NCI-H2196 (cell line): ENCODE results near the gene AKR1A1.
"Not testable (repeated sequence)": the region's sequence is repeated elsewhere in the genome, so short reads cannot be mapped to it uniquely, and the experiment has no call there.

Source experiments
- DNase-seq: peaks from one replicate; lab custom pipeline; 2025; ENCODE audit not compliant: unreplicated experiment; lab: John Stamatoyannopoulos, UW

Gene AKR1A1

GRCh38 chr1:45523516-45523915 is 27.1 kb upstream of the AKR1A1 start:
- DNase-seq, result not testable (repeated sequence)

GRCh38 chr1:45523975-45524374 is 26.7 kb upstream of the AKR1A1 start:
- not testable (repeated sequence) for DNase-seq

- DNase-seq, result no peak
Measured at GRCh38 chr1:45526135-45526644, 24.4 kb upstream of the AKR1A1 start.

- DNase-seq, result no peak
Measured at GRCh38 chr1:45530632-45531135, 19.9 kb upstream of the AKR1A1 start.

GRCh38 chr1:45531873-45532272 is 18.8 kb upstream of the AKR1A1 start:
- DNase-seq, result no peak

- DNase-seq, result no peak
Measured at GRCh38 chr1:45535988-45536766, 14.4 kb upstream of the AKR1A1 start.

- DNase-seq, result no peak
Measured at GRCh38 chr1:45536886-45537285, 13.7 kb upstream of the AKR1A1 start.

- DNase-seq, result no peak
Measured at GRCh38 chr1:45541193-45541592, 9.4 kb upstream of the AKR1A1 start.

GRCh38 chr1:45542591-45542990 is 8.0 kb upstream of the AKR1A1 start:
- no peak for DNase-seq

GRCh38 chr1:45543581-45544417 is 6.8 kb upstream of the AKR1A1 start:
- DNase-seq, result no peak

GRCh38 chr1:45544530-45544929 is 6.1 kb upstream of the AKR1A1 start:
- DNase-seq, result no peak

GRCh38 chr1:45545019-45545493 is 5.6 kb upstream of the AKR1A1 start:
- DNase-seq, result no peak

- no peak for DNase-seq
Measured at GRCh38 chr1:45545553-45546310, 4.9 kb upstream of the AKR1A1 start.

- no peak for DNase-seq
Measured at GRCh38 chr1:45551684-45552083, 1.1 kb downstream of the AKR1A1 start.

- peak; percentile 77 for DNase-seq
Measured at GRCh38 chr1:45552331-45552730, 1.7 kb downstream of the AKR1A1 start.

- DNase-seq, result no peak
Measured at GRCh38 chr1:45554198-45554597, 3.6 kb downstream of the AKR1A1 start.

GRCh38 chr1:45557422-45557944 is 6.9 kb downstream of the AKR1A1 start:
- DNase-seq, result peak; percentile 90

GRCh38 chr1:45563843-45564242 is 13.2 kb downstream of the AKR1A1 start:
- no peak for DNase-seq

GRCh38 chr1:45566722-45567121 is 16.1 kb downstream of the AKR1A1 start:
- DNase-seq, result no peak

- no peak for DNase-seq
Measured at GRCh38 chr1:45567911-45568310, 17.3 kb downstream of the AKR1A1 start.

GRCh38 chr1:45568421-45568820 is 17.8 kb downstream of the AKR1A1 start:
- DNase-seq, result no peak
